Vein endothelial cell (primary cell): ENCODE data around the gene CAMK2G. TPM values are rescaled to one million over a fixed set of nuclear protein-coding genes. Genes with fewer than 3 reads are reported as not detected.

Source experiments
- small RNA-seq: library from RNA; depleted of rRNA; stranded (forward); fragments of <200 nt; gene quantifications from one replicate; pipeline ENCODE3, GENCODE V24; 2012
- total RNA-seq: library from RNA; depleted of rRNA; stranded (reverse); fragments of >200 nt; gene quantifications from 2 replicates; pipeline ENCODE4 v1.2.3, GENCODE V29; 2012

Gene CAMK2G
- 27.1 and 30.5 TPM in 2 replicates for total RNA-seq

DNA sequence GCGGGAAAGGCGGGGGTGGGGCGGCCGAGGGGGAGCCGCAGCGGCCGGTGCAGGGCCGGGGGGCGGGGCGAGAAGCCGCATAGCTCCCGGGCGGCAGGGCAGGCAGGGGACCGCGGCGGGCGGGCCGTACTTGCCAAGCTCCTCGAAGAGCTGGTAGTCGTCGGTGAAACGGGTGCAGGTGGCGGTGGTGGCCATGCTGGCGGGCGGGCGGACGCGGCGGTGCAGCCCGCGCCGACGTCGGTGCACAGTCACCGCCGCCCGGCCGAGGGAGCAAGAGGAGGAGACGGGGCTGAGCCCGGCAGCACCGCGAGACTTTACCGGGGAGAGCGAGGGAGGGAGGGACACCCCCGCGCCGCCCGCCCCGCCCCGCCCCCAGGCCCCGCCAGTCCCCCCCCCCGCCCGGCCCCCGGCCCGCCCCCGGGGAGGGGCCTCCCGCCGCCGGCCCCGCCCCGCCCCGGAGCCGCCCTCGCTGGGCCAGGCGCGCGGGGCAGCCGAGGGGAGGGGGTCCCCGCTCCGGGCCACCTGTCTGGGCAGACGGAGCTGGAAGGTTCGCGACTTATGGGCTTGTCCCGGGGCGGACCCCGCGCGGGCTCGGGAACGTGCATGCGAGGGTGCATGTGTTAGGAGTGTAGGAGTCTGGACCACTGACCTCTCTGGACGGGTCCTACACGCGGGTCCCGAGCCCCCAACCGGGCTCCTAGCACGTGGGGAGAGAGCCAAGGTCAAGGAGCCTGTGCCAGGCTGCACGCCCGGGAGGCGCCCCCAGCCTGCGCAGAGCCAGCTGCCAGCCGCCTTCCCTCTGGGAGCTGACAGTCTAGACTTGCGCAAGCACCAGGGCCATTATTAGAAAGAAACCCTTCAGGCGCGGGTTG, at the start of gene CAMK2G:
TSS of gene CAMK2G (minus strand) at position 289 of the 872 bp plus-strand sequence. CDS start at position 195, 94 bp downstream.

DNA sequence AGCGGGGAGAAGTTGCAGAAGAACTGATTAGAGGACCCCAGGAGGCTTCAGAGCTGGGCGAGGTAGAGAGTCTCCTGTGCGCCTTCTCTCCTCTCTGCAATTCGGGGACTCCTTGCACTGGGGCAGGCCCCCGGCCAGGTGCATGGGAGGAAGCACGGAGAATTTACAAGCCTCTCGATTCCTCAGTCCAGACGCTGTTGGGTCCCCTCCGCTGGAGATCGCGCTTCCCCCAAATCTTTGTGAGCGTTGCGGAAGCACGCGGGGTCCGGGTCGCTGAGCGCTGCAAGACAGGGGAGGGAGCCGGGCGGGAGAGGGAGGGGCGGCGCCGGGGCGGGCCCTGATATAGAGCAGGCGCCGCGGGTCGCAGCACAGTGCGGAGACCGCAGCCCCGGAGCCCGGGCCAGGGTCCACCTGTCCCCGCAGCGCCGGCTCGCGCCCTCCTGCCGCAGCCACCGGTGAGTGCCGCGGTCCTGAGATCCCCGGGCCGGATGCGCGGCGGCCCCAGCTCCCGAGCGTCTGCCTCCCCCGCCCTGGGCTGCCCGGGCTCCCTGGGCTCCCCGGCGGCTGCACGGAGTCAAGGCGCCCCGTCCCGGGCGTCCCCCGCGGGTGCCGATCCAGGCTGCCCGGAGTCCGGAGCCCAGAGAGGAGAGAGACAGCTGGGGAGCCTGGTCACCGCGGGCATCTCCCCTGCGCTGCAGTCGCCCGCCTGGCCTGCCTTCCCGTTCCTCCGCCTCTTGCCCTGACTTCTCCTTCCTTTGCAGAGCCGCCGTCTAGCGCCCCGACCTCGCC, 36.6 kb upstream of the CAMK2G start, which contains the start of gene PLAU:
TSS of gene PLAU (plus strand) at position 369 of the 789 bp plus-strand sequence. CDS start 424 bp downstream, outside the sequence.

DNA sequence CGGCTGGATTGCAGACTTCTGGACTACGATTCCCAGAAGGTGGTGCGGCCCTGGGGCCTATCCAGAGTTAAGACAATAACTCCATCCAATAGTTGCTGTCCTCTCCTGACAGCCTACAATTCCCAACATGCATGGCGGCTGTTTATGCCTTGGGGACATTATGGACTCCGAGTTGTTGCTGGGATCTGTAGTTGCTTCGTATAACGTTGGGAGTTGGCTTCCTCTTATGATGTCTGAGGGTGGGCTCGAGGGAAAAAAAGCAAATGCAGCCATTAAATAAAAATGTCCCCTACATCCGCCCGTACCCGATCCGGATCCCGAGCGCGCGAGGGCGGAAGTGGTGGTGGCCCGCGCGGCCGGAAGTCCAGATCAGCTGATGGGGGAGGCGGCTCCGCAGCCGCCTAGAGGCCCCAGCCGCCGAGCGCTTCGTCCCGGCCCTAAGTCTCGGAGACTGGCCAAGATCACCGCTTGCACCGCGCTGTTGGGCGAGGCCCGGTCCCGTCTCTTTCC, 89.1 kb downstream of the CAMK2G start, which contains the start of gene ZSWIM8:
TSS of gene ZSWIM8 (plus strand) at position 396 of the 510 bp plus-strand sequence. CDS start 273 bp downstream, outside the sequence.

DNA sequence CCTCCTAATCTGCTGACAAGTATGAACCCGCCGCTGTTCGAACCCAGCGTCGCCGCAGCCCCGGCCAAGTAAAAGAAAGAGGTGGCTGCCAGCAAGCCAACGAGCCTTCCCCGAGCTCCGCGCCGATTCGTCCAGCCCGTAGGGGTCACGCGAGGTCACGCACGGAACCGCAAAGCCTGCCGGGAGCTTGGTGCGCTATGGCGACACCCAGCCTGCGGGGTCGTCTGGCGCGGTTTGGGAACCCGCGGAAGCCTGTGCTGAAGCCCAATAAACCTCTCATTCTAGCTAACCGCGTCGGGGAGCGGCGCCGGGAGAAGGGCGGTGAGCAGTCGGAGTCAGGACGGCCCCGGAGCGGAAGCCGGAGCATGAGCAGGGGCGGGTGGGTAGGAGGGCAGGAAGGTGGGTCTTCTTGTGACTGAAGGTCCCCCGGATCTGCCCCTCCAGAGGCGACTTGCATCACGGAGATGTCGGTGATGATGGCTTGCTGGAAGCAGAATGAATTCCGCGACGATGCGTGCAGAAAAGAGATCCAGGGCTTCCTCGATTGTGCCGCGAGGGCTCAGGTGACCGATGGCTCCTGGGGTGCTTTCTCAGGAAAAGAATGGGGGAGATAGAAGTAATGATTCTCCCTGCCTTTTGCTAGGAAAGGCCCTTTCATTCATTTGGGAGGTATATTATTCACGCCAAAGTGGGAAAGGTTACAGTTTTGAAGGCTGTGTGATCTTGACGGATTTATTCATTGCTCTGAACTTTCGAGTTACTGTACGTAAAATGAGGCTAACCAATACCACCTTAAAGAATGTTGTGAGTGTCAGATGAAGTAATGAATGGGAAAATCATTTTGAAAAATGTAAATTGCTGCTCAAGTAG, 92.2 kb downstream of the CAMK2G start, which contains the start of gene CHCHD1:
TSS of gene CHCHD1 (plus strand) at position 170 of the 870 bp plus-strand sequence. CDS start at position 198, 28 bp downstream.

Small RNA genes lying within 50 kb of the gene (small RNA-seq; reads per million reads assigned to genes)
- not detected for gene AC022400.9
- gene ZSWIM8-AS1: not detected

Other genes with a start within 250 kb of the CAMK2G start
- not detected in 2 replicates for gene MYOZ1, start 233.1 kb downstream of the CAMK2G start, total RNA-seq
- gene SYNPO2L, start 218.5 kb downstream of the CAMK2G start, total RNA-seq: not detected in 2 replicates
- gene AGAP5, start 176.4 kb downstream of the CAMK2G start, total RNA-seq: 1.6 and 1.9 TPM in 2 replicates
- 62.3 and 79.0 TPM in 2 replicates for gene SEC24C, start 130.2 kb downstream of the CAMK2G start, total RNA-seq
- 16.2 and 21.6 TPM in 2 replicates for gene CHCHD1, start 92.5 kb downstream of the CAMK2G start, total RNA-seq
- gene ZSWIM8, start 88.9 kb downstream of the CAMK2G start, total RNA-seq: 57.8 and 78.4 TPM in 2 replicates
- gene NDST2, start 63.0 kb downstream of the CAMK2G start, total RNA-seq: 16.1 and 16.7 TPM in 2 replicates
- 14.0 and 51.2 TPM in 2 replicates for gene PLAU, start 36.6 kb upstream of the CAMK2G start, total RNA-seq
- gene VCL, start 123.6 kb upstream of the CAMK2G start, total RNA-seq: 202 and 217 TPM in 2 replicates